ENCODE measurements around the gene FARS2. TPM values are rescaled to one million over a fixed set of nuclear protein-coding genes. Genes with fewer than 3 reads are reported as not detected.

FARS2 gene
- total RNA-seq, 1 donor from 2014 or later: 21.9 TPM

- Mint-ChIP-seq H3K4me1 (ENCODE audit: unreplicated experiment) (peaks cover 22% of the 10 kb centered on the region), H3K36me3 (peaks cover 7% of the 10 kb centered on the region), H3K9me3 (no peaks in the 10 kb centered on the region), H3K27me3 (no peaks in the 10 kb centered on the region), H3K27ac (no peak overlapping the region), H3K4me3 (no peak overlapping the region)
- no peak for TF ChIP-seq CTCF (conservative IDR thresholded peaks at IDR 0.05)
- DNase-seq (ENCODE audit: extremely low spot score, unreplicated experiment): no peak
Observed at GRCh38 chr6:5307058-5307457, 45.7 kb downstream of the FARS2 start.

GRCh38 chr6:5308066-5308465, 46.8 kb downstream of the FARS2 start:
- Mint-ChIP-seq H3K27ac (no peak overlapping the region), H3K27me3 (no peaks in the 10 kb centered on the region), H3K4me3 (no peak overlapping the region), H3K36me3 (peaks cover 7% of the 10 kb centered on the region), H3K4me1 (ENCODE audit: unreplicated experiment) (peaks cover 14% of the 10 kb centered on the region), H3K9me3 (no peaks in the 10 kb centered on the region)
- DNase-seq (ENCODE audit: extremely low spot score, unreplicated experiment): no peak
- TF ChIP-seq CTCF (conservative IDR thresholded peaks at IDR 0.05): no peak

GRCh38 chr6:5314191-5314865, 53.0 kb downstream of the FARS2 start:
- no peak for TF ChIP-seq CTCF (conservative IDR thresholded peaks at IDR 0.05)
- H3K27ac Mint-ChIP-seq: no peak overlapping the region
- no peaks in the 10 kb centered on the region for H3K9me3 Mint-ChIP-seq
- no peak overlapping the region for H3K4me3 Mint-ChIP-seq
- H3K27me3 Mint-ChIP-seq: no peaks in the 10 kb centered on the region
- no peaks in the 10 kb centered on the region for H3K36me3 Mint-ChIP-seq
- peaks cover 19% of the 10 kb centered on the region for H3K4me1 Mint-ChIP-seq (ENCODE audit: unreplicated experiment)
- no peak for DNase-seq (ENCODE audit: extremely low spot score, unreplicated experiment)

- Mint-ChIP-seq H3K4me1 (ENCODE audit: unreplicated experiment) (peaks cover 19% of the 10 kb centered on the region), H3K36me3 (no peaks in the 10 kb centered on the region), H3K27me3 (no peaks in the 10 kb centered on the region), H3K27ac (no peak overlapping the region), H3K9me3 (no peaks in the 10 kb centered on the region), H3K4me3 (no peak overlapping the region)
- DNase-seq (ENCODE audit: extremely low spot score, unreplicated experiment): no peak
- TF ChIP-seq CTCF (conservative IDR thresholded peaks at IDR 0.05): no peak
Observed at GRCh38 chr6:5315881-5316280, 54.6 kb downstream of the FARS2 start.

GRCh38 chr6:5316951-5317350, 55.6 kb downstream of the FARS2 start:
- Mint-ChIP-seq H3K27ac (peak overlapping the region; percentile 29), H3K4me1 (ENCODE audit: unreplicated experiment) (peaks cover 16% of the 10 kb centered on the region)

More at GRCh38 chr6:5316951-5317350, 55.6 kb downstream of the FARS2 start:
- no peak for DNase-seq (ENCODE audit: extremely low spot score, unreplicated experiment)
- TF ChIP-seq CTCF (conservative IDR thresholded peaks at IDR 0.05): no peak
- no peak overlapping the region for H3K4me3 Mint-ChIP-seq
- no peaks in the 10 kb centered on the region for H3K9me3 Mint-ChIP-seq
- no peaks in the 10 kb centered on the region for H3K36me3 Mint-ChIP-seq
- H3K27me3 Mint-ChIP-seq: no peaks in the 10 kb centered on the region
